HepG2 (cell line): ENCODE data around the gene AMDHD1. TPM values are rescaled to one million over a fixed set of nuclear protein-coding genes. Genes with fewer than 3 reads are reported as not detected.
A peak's percentile ranks its signal among the peaks of the same experiment; 100 is the strongest.

Experiments used
- AHR ChIP-seq: IDR thresholded peaks from 2 replicates; pipeline ENCODE4 v1.6.1; 2018; ENCODE audit warnings: missing genetic modification reagents, missing compliant biosample characterization
- AKAP8 ChIP-seq: sonication (generic); formaldehyde crosslinking; IDR thresholded peaks from 2 replicates; pipeline ENCODE4 v1.5.1; 2020; ENCODE audit warnings: mild to moderate bottlenecking, missing genetic modification reagents
- CAMTA2 ChIP-seq: sonication (generic); formaldehyde crosslinking; IDR thresholded peaks from 2 replicates; pipeline ENCODE4 v1.4.0; 2020; ENCODE audit warnings: mild to moderate bottlenecking, missing genetic modification reagents, borderline replicate concordance
- CCAR2 ChIP-seq: fragments of 200-400 bp; formaldehyde crosslinking; optimal IDR thresholded peaks from 2 replicates; pipeline ENCODE3; 2018; ENCODE audit warnings: low read depth, mild to moderate bottlenecking, low read length, moderate library complexity
- FOXA3 ChIP-seq: IDR thresholded peaks from 2 replicates; pipeline ENCODE4 v1.6.1; 2016; ENCODE audit warnings: missing genetic modification reagents, missing compliant biosample characterization
- FOXK1 ChIP-seq: sonication (generic); formaldehyde crosslinking; IDR thresholded peaks from 2 replicates; pipeline ENCODE4 v1.4.0; 2020; ENCODE audit warnings: low read depth, missing genetic modification reagents, borderline replicate concordance
- GFI1 ChIP-seq: sonication (generic); formaldehyde crosslinking; IDR thresholded peaks from 2 replicates; pipeline ENCODE4 v1.5.0; 2020; ENCODE audit warnings: missing genetic modification reagents, mild to moderate bottlenecking, borderline replicate concordance
- GRHL1 ChIP-seq: sonication (generic); formaldehyde crosslinking; conservative IDR thresholded peaks from 2 replicates; pipeline ENCODE4 v1.8.0; 2022; ENCODE audit warnings: missing genetic modification reagents
- MTERF4 ChIP-seq: sonication (generic); formaldehyde crosslinking; IDR thresholded peaks from 2 replicates; pipeline ENCODE4 v1.8.0; 2023; ENCODE audit warnings: mild to moderate bottlenecking, missing genetic modification reagents
- NFE2L2 ChIP-seq: fragments of 150-350 bp; IDR thresholded peaks from 2 replicates; pipeline ENCODE4 v1.6.1; 2014; ENCODE audit warnings: low read length
- PBX2 ChIP-seq: IDR thresholded peaks from 2 replicates; pipeline ENCODE4 v1.6.1; 2016; ENCODE audit warnings: control low read depth
- PCBP1 ChIP-seq: fragments of 200-400 bp; formaldehyde crosslinking; IDR thresholded peaks from 2 replicates; pipeline ENCODE4 v1.6.1; 2017; ENCODE audit warnings: mild to moderate bottlenecking, low read depth, low read length, borderline replicate concordance
- POLR2AphosphoS5 ChIP-seq: IDR thresholded peaks from 2 replicates; pipeline ENCODE4 v1.6.1; 2012; ENCODE audit warnings: low read depth, low read length
- SUZ12 ChIP-seq: fragments of 150-350 bp; IDR thresholded peaks from 2 replicates; pipeline ENCODE4 v1.6.1; 2014; ENCODE audit warnings: low read depth, low read length
- TIGD3 ChIP-seq: sonication (generic); formaldehyde crosslinking; IDR thresholded peaks from 2 replicates; pipeline ENCODE4 v1.5.1; 2020; ENCODE audit warnings: mild to moderate bottlenecking, missing genetic modification reagents, borderline replicate concordance
- ZFP36 ChIP-seq: fragments of 150-350 bp; IDR thresholded peaks from 2 replicates; pipeline ENCODE4 v1.6.1; 2018; ENCODE audit warnings: borderline replicate concordance, low read length, low read depth; ENCODE audit not compliant: partially characterized antibody
- ZMYM3 ChIP-seq: sonication (generic); formaldehyde crosslinking; IDR thresholded peaks from 2 replicates; pipeline ENCODE4 v1.5.1; 2020; ENCODE audit warnings: mild to moderate bottlenecking, missing genetic modification reagents
- ZNF256 ChIP-seq: sonication (generic); formaldehyde crosslinking; conservative IDR thresholded peaks from 2 replicates; pipeline ENCODE4 v1.4.0; 2020; ENCODE audit warnings: missing genetic modification reagents
- ZNF280B ChIP-seq: sonication (generic); formaldehyde crosslinking; IDR thresholded peaks from 2 replicates; pipeline ENCODE4 v1.5.0; 2020; ENCODE audit warnings: missing genetic modification reagents, mild to moderate bottlenecking, borderline replicate concordance
- ZNF33A ChIP-seq: sonication (generic); formaldehyde crosslinking; IDR thresholded peaks from 2 replicates; pipeline ENCODE4 v1.5.1; 2020; ENCODE audit warnings: missing genetic modification reagents, mild to moderate bottlenecking, moderate library complexity, borderline replicate concordance
- ZNF672 ChIP-seq: sonication (generic); formaldehyde crosslinking; IDR thresholded peaks from 2 replicates; pipeline ENCODE4 v1.8.1; 2022; ENCODE audit warnings: missing genetic modification reagents
- ZSCAN25 ChIP-seq: sonication (generic); formaldehyde crosslinking; IDR thresholded peaks from 2 replicates; pipeline ENCODE4 v1.8.0; 2022; ENCODE audit warnings: mild to moderate bottlenecking, missing genetic modification reagents
- polyA plus RNA-seq, 8 experiments: library from polyadenylated mRNA; depleted of rRNA in 3 of 8; stranded (reverse) in 7 of 8; unstranded in 1 of 8; fragments of >200 nt; fragmentation: Illumina TruSeq in 4 of 8; extraction: Trizol in 4 of 8; gene quantifications; 2 replicates each; pipeline versions ENCODE4 v1.2.1 to v1.2.3, GENCODE V29; 2011 to 2016; ENCODE audit warnings: low read depth in 4 of 8, missing spikeins in 1 of 8, mixed read lengths in 1 of 8; ENCODE audit not compliant: insufficient read depth in 1 of 8
- total RNA-seq, 5 experiments: library from RNA; depleted of rRNA; stranded (reverse); fragments of >200 nt; fragmentation: Illumina TruSeq; extraction: Trizol; gene quantifications; 2 replicates each; pipeline ENCODE4 v1.2.3, GENCODE V29; 2016; ENCODE audit warnings: low read depth in 1 of 5

AMDHD1 gene
- total and polyA plus RNA-seq, 2 of the 13 experiments (the other 11 are each of a cell fraction or from before 2014, with no cell fraction given): 6.5 to 29.6 TPM

GRCh38 chr12:95949477-95950206, 6.5 kb downstream of the AMDHD1 start (continued):
- no peak for TF ChIP-seq TIGD3 (CRISPR knock-in tag)
- TF ChIP-seq CCAR2: no peak
- TF ChIP-seq GRHL1 (CRISPR knock-in tag): no peak
- TF ChIP-seq PCBP1: no peak
- TF ChIP-seq GFI1 (CRISPR knock-in tag): peak; percentile 93
- no peak for TF ChIP-seq AKAP8 (CRISPR knock-in tag)
- peak; percentile 91 for TF ChIP-seq FOXA3 (CRISPR knock-in tag)
- TF ChIP-seq PBX2 (CRISPR knock-in tag): 0 out of 2 replicates have a peak, but pooled peaks have one; percentile 36
- no peak for TF ChIP-seq POLR2AphosphoS5
- no peak for TF ChIP-seq ZMYM3
- TF ChIP-seq ZSCAN25 (CRISPR knock-in tag): no peak
- no peak for TF ChIP-seq ZNF672 (CRISPR knock-in tag)
- no peak for TF ChIP-seq ZNF33A
- TF ChIP-seq NFE2L2: no peak
- TF ChIP-seq CAMTA2 (CRISPR knock-in tag): no peak
- no peak for TF ChIP-seq MTERF4 (CRISPR knock-in tag)
- TF ChIP-seq AHR (CRISPR knock-in tag): no peak
- no peak for TF ChIP-seq ZFP36
- TF ChIP-seq FOXK1 (CRISPR knock-in tag): peak; percentile 85; the same call in 1 of the 2 replicates
- no peak for TF ChIP-seq SUZ12
- TF ChIP-seq ZNF256 (CRISPR knock-in tag): no peak
- TF ChIP-seq ZNF280B (CRISPR knock-in tag): no peak
